Renal cortex interstitium (tissue), 11 donors: ENCODE data around the gene OSBPL2. TPM values are rescaled to one million over a fixed set of nuclear protein-coding genes. Genes with fewer than 3 reads are reported as not detected.

ENCODE experiments used
- DNase-seq, 11 donors: peaks; one replicate each; pipeline ENCODE4 v3.0.0-alpha.2; 2013; ENCODE audit warnings: low read depth in 9 of 11, low spot score in 4 of 11; ENCODE audit errors: extremely low read depth in 1 of 11
- polyA plus RNA-seq, 3 donors: library from polyadenylated mRNA; unstranded; fragments of 120-200 nt; gene quantifications; one replicate each; pipeline ENCODE4 v1.2.1, GENCODE V29; 2013; ENCODE audit not compliant: insufficient read length in 3 of 3

The OSBPL2 gene
- polyA plus RNA-seq, 3 donors = 30.2 to 44.5 (median 30.8) TPM

- DNase-seq = no peak
Observed at GRCh38 chr20:62215991-62216635, 22.2 kb upstream of the OSBPL2 start.

- no peak for DNase-seq
Observed at GRCh38 chr20:62216636-62217566, 21.4 kb upstream of the OSBPL2 start.

DNA sequence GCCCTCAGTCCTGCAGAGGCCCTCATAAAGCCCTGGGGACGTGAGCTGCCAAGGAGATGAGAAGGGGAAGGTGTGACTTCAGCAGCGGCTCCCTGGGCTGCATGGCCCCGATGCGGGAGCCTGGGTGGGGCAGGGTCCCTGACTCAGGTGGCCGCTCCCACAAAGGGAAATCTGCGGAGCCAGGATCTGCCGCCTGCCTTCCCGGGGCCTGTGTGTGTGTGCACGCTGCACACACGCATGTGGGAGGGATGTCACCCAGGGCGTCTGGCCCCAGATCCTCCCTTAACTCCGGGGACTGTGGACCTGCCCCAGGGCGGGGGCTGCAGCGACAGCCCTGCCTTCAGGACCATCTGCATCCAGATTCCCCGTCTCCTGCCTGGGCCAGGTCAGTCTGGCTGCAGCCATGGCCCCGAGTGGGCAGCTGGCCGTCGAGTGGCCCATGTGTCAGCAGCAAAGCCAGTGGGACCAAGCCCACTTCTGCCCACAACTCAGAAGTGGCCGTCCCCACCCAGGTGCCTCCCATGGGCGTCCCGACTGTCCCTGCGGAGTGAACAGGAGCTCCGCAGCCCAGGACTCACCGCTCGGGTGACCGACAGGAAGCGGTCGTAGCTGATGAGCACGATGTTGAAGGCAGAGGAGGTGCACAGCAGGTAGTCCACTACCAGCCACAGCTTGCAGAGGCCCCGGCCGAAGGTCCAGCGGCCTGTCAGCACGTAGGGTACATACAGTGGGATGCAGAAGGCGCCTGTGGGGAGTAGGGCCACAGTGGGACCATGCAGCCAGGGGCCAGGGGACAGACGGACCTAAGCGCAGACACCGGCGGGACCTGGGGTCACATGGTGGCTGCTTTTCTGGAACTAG, 20.2 kb upstream of the OSBPL2 start:
- DNase-seq = no peak

DNA sequence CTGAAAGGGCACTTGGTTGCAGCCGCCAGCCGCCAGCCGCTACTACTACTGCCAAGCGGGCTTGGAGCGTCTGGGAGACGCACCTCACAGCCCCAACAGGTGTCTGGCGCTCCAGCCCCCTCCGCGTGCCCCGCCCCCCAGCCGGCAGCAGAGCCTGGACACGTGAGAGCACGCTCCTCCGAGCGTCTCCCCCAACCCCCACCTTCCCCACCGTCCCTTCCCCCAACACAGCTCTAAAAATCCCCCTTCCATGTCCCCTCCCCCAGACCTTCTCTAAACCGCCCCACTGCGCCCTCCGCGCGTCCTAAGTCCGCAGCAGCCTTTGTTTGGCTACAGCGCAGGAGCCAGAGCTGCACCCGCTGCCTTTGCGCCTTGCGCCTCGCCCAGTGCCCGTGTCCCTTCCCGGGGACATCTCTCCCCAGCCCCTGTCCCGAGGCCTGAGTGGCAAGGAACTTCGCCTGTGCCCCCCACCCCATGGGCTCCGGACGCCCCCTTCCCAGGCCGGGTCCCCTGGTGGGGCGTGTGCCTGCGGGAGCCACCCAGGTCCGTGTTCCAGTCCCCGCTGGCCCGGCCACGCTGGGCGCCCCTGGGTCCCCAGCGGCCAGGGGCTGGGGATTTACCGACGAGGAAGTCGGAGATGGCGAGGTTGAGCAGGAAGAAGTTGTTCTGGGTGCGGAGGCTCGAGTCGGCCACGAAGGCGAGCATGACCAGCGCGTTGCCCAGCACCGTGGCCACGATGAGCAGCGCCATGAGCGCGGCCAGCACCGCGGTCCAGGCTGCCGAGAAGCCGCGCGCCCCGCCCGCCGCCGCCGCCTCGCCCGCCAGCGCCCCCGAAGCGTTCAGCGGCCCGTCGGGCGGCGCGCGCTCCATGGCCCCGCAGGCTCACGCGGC, 19.0 kb upstream of the OSBPL2 start:
- DNase-seq = no peak

GRCh38 chr20:62219992-62220665, 18.2 kb upstream of the OSBPL2 start, which contains the start of gene HRH3:
TSS of gene HRH3 (minus strand) at chr20:62220278. CDS start at chr20:62219970, 308 bp downstream.
- DNase-seq = peak in 9 of 11 donors; percentile 29 to 67 (median 52)

GRCh38 chr20:62220666-62221568, 17.4 kb upstream of the OSBPL2 start:
- no peak for DNase-seq

- DNase-seq = no peak
Observed at GRCh38 chr20:62222266-62222850, 16.0 kb upstream of the OSBPL2 start.

GRCh38 chr20:62222972-62223371, 15.3 kb upstream of the OSBPL2 start:
- no peak for DNase-seq

DNA sequence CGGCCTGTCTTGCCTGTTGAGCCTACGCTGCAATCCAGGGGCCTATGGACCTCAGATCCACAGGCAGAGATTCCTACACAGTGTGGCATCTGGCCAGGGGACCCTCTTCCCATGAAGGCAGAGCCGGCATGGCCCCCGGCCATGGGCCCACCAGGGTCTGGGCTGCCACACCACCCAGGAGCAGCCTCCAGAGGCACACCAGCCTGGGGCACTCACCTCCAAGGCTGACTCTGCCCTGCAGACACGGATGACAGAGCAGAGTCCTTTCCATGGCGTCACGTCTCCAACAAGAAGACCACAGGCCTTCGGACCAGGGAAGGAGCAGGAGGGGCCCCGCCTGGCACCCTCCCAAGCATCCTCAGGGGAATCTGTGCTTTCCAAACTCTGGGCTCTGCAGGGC, 14.8 kb upstream of the OSBPL2 start:
- DNase-seq = no peak

DNA sequence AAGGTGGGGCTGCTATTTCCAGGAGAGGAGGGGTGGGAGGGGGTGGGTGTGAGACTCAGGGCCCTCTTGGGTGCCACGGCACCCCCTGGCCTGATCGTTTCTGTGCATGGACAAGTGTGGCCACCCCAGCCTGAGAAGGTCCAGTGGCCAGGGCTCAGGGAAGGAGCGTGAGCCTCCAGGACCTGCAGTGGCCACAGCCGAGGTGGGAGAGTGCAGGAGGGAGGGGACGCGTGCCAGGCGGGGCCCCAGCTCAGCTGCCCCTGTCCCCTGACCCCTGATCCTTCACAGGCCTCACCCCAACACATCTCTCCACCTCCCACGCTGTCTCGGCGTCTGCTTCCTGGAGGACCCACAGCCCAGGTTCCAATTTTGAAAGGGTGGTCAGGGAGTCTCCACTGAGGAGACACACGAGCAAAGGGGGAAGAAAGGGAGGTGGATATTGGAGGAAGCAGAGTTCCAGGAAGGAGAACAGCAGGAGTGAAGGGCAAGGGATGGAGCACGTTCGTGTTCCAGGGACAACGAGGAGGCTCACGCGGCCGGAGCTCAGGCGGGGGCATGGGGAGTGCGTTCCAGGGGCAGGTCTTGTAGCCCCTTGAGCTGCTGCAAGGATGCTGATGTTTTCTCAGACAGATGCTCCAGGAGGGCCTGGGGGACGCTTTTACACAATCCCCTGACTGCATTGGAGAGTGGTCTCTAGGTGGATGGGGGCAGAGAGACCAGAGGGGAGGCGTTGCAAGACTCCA, 14.0 kb upstream of the OSBPL2 start:
- DNase-seq = no peak

- DNase-seq = no peak
Observed at GRCh38 chr20:62225026-62225425, 13.3 kb upstream of the OSBPL2 start.

- DNase-seq = no peak
Observed at GRCh38 chr20:62225820-62226635, 12.3 kb upstream of the OSBPL2 start.

DNA sequence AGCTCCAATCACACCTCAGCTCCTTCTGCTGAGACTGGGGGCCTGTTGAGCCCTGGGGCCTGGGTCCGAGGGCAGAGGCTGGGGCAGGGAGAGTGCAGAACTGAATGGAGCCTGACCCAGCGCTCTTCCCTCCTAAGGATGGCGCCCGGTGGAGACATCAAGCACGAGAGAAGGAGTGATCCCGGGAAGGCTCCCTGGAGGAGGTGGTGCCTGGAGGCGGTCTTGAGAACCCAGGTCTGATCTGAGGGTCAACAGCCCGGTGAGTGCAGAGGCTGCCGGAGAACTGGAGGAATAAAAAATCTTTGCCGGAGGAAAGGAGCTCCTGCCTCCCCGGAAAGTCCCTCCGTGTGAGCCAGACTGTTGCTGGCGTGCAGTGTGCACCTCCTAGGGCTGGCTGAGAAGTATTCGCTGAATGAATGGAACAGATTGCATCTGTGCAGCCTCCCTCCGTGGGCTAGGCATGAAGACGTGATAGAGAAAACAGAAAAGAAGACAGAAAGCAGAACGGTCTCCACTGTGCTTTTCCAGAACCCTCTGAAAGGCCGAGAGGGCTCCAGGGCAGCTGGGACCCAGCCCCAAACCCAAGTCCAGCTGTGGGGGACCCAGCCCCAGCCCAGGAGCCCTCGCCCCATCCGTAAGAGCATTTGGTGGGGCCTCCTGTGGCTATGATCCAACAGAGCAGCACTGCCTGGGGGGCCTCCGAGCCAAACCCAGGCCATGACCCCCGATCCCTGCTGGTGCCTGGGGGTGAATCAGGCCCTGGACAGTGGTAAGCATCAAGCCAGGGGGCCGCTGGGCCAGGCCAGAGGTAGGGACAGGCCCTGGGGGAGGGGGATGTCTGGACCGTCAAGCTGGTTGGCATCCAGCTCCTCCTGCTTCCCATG, 11.4 kb upstream of the OSBPL2 start:
- DNase-seq = no peak

GRCh38 chr20:62227591-62227976, 10.7 kb upstream of the OSBPL2 start:
- no peak for DNase-seq
